Activated CD8-positive, alpha-beta memory T cell treated with anti-CD3 and anti-CD28 coated beads, Interleukin-2, amount 50 U/mL, for 1 hour (primary cell): Measurements from ENCODE around the gene BBS2.

Experiments used
- DNase-seq: peaks from one replicate; pipeline ENCODE4 v3.0.0-alpha.2; 2020; ENCODE audit errors: extremely low read depth

The BBS2 gene

DNA sequence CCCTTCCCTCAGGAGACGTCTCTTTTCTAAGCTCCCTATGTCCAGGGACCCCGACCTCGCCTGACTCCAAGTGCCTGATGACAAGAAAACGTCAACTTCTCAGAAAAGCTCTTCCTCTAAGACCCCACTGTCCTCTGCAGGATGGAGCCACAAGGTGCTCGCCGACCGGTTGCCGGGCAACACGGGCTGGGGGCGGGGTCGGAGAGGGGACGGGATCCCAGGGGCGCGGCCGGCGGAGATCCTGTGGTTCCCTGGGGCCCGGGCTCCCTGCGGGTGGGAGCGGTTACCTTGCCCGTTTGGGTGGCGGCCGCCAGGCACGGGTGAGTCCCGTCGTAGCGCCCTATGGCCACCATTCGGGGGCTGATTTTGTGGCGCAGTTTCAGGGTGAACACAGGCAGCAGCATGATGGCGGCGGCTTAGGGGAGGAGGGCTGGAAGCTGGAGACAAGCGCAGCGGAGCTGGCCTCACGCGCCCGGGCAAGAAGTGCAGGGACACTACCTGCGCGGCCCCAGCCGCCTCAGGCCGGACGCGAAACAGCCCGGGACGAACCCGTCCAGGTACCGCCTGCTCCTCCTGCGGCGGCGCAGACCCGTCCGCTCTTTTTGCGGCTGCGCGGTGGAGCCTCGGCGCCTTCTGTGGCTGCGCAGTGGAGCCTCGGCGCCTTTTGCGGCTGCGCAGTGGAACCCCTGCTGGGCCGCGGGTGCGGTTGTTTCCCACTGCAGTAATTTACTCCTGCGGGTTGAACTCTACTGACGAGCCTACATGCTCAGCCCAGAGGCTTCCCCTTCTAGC is at the start of gene BBS2:
Gene BBS2 (minus strand): TSS at position 566 of the 792 bp plus-strand sequence. CDS start 162 bp downstream, at position 404.
- DNase-seq, result peak; percentile 68

GRCh38 chr16:56564793-56565477 is 45.1 kb upstream of the BBS2 start, which contains the start of gene MT4:
Gene MT4, plus strand, starts transcription at chr16:56565073. Its CDS starts 56 bp downstream, at chr16:56565129.
- DNase-seq, result no peak

GRCh38 chr16:56561126-56561525 is 41.3 kb upstream of the BBS2 start:
- DNase-seq, result no peak

DNA sequence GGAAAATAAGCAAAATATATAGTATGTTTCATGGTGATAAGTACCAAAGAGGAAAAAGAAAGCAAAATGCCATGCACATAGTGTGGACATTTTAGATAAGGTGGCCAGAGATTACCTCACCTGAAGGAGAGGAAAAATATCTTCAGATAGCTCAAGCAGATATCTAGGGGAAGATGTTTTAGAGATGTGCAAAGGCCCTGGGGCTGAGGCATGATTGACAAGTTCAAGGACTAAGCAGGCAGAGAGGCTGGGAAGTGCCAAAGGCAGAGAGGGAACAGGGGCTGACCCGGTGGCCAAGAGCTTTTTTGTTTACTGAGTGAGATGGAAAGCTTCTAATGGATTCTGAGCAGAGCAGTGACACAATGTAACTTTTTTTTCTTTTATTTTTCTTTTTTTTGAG is 40.6 kb upstream of the BBS2 start:
- DNase-seq, result no peak

- DNase-seq, result no peak
Measured at GRCh38 chr16:56559109-56559508, 39.3 kb upstream of the BBS2 start.

DNA sequence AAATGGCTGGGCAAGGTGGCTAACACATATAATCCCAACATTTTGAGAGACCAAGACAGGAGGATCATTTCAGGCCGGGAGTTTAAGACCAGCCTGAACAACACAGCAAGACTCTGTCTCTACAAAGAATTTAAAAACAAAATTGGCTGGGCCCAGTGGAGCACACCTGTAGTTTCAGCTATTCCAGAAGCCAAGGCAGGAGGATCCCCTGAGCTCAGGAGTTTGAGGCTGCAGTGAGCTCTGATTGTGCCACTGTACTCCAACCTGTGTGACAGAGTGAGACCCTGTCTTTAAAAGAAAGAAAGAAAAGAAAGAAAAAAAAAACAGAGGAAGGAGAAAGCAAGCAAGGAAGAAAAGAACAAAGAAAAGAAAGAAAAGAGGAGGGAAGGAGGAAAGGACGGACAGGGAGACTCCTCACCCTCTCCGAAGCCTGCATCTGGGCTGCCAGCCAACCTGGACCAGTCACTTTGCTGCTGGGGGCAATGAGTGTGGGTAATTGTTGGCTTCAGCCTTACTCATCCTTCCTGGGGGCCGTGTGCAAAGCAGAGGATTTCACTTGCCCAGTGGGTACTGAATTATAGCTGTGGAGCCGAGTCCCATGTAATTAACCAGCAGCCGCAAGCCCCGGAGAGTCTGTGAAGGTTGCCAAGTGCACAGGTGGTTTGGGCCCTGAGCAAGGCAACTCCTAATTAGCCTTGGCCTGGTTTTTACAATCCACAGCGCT is 38.4 kb upstream of the BBS2 start:
- DNase-seq, result no peak

DNA sequence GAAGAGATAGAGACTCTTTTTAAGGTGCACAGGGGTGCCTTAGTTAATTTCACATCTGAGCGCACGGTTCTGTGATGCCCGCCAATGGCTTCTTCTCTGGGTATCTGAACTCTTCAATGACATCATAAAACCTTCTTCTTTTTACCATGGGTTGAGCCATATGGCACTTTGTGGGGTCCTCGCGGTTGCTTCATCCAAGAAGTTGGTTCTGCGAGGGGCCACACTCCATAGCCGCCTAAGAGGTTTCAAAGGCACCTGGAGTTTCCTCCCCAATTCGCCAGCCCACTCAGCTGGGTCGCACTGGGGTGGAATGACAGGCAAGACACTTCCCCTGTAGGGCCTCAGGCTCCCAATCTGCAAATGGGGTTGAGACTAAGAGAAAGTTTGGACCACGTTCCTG is 34.6 kb upstream of the BBS2 start:
- DNase-seq, result no peak

GRCh38 chr16:56551796-56552738 is 32.2 kb upstream of the BBS2 start:
- no peak for DNase-seq

DNA sequence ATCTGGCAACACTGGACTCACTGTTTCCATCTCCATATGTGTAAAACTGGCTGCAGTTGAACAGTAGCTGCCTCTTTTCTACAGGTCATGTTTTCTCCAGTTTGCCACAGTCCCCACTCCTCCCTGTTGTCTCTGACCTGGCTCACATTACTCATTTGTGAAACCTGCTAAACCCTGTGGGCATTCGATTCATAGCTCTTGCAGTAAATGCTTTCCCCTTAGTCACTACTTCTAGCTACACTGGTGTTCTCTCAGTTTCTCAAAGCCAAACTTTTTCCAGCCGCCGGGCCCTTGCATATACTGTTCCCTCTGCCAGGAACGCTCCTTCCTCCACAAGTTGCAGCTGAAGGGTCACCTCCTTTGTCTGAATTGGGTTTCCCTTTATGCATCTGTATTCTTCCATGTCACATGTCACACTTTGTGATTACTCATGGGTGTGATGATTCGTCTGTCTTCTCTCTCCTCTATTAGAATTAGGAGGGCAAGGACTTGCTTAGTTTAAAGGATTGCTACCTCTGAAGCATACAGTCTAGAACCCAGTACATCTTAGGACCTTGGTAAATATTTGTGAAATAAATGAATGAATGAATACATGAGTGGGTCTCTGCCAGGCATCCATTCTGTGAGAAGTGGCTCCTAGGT is 30.0 kb upstream of the BBS2 start:
- DNase-seq, result no peak

GRCh38 chr16:56549161-56549560 is 29.3 kb upstream of the BBS2 start:
- DNase-seq, result no peak

GRCh38 chr16:56547949-56548567 is 28.2 kb upstream of the BBS2 start:
- DNase-seq, result no peak

GRCh38 chr16:56547120-56547948 is 27.5 kb upstream of the BBS2 start:
- DNase-seq, result no peak

GRCh38 chr16:56542039-56542438 is 22.2 kb upstream of the BBS2 start:
- DNase-seq, result no peak

DNA sequence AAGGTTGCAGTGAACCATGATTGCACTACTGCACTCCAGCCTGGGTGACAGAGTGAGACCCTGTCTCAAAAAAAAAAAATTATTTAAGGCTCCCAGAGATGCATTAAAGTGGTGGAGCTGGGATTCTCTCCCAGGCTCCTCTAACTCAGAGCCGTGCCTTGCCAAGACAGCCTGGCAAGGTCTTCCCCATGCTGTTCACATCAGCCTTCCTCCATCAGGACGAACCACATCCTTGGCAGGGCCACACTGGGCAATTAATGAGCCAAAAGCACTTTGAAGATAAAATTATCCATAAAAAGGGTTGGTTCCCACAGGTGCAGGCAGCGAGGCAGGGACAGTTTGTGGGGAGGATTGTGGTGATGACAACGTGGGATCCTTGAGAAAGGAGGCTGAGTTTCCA is 19.8 kb upstream of the BBS2 start:
- DNase-seq, result no peak

DNA sequence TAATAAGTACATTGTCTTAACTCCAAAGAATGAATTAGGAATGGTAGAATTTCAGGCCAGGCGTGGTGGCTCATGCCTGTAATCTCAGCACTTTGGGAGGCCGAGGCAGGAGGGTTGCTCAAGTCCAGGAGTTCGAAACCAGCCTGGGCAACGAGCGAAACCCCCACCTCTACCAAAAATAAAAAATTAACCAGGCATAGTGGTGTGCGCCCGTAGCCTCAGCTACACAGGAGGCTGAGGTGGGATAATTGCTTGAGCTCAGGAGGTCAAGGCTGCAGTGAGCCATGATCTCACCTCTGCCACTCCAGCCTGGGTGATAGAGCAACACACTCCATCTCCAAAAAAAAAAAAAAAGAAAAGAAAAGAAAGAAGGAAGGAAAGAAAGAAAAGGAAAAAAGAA is 18.5 kb upstream of the BBS2 start:
- no peak for DNase-seq

GRCh38 chr16:56534847-56535383 is 15.1 kb upstream of the BBS2 start:
- no peak for DNase-seq

GRCh38 chr16:56532714-56533113 is 12.9 kb upstream of the BBS2 start:
- DNase-seq, result no peak

GRCh38 chr16:56530872-56531271 is 11.0 kb upstream of the BBS2 start:
- no peak for DNase-seq

DNA sequence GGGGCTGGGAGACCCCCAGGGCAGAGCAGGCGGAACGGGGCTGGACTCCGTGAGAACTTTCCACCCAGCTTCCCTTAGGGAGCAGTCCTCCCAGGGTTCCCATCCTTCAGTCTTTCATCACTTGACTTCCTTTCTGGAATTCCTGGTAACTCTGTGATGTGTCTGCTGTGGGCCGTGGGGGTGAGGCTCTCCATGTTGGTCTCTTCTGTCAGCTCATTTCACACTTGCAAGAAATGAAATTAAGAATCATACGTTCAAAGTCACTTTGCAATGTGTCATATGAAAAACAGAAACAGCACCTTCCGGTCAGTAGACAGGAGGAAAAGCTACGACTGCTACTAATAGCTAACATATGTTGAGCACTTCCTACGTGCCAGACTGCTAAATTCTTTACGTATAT is 5.4 kb upstream of the BBS2 start:
- DNase-seq, result no peak
